ENCODE measurements around the gene EML3.

DNA sequence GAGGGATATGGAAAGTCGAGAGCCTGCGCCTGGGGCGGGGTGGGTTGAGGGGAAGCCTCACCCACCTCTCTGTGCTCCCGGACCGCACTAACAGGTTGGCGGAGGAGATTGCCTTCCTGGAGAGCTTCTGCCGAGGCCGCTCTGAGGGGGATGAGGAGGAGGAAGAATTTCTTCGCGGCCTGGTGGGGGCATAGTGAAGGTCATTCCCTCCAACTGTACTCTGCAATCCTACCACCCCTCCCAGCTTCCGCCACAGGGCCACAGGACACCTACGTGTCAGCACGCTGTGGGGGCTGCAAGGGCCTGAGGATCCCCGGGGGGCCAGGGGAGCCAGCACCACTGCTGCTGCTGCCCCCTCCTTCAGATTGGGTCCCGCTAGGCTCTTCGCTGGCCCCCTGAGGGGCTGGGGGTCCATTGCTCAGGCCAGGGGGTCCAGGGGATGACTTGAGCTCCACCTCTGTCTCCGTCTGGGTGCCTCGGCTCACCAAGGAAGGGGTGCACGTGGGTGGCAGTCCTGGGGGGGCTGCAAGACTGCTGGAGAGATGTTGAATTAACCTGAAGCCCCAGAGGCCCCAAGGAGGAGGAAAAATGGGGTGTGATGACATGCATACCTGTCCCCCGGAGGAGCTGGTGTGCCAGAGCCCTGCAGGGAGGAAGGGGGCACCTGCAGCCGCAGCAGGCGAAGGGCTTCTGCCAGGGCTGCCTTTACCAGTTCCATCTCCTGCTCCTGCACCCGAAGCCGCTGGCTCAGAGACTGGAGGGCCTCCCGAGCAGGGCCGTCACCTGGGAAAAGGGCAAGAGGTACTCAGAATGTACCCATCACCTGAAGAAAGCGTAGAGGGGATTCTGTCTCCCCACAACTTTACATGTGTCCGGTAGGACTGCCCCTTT is 1.5 kb downstream of the EML3 start:
- TF ChIP-seq ZNF70 (CRISPR knock-in tag; IDR thresholded peaks at IDR 0.05) (no peak), TOX (CRISPR knock-in tag; IDR thresholded peaks at IDR 0.05; ENCODE audit: borderline replicate concordance) (no peak)
- TF ChIP-seq, protein P1, sequence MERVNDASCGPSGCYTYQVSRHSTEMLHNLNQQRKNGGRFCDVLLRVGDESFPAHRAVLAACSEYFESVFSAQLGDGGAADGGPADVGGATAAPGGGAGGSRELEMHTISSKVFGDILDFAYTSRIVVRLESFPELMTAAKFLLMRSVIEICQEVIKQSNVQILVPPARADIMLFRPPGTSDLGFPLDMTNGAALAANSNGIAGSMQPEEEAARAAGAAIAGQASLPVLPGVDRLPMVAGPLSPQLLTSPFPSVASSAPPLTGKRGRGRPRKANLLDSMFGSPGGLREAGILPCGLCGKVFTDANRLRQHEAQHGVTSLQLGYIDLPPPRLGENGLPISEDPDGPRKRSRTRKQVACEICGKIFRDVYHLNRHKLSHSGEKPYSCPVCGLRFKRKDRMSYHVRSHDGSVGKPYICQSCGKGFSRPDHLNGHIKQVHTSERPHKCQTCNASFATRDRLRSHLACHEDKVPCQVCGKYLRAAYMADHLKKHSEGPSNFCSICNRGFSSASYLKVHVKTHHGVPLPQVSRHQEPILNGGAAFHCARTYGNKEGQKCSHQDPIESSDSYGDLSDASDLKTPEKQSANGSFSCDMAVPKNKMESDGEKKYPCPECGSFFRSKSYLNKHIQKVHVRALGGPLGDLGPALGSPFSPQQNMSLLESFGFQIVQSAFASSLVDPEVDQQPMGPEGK (CRISPR knock-in tag; IDR thresholded peaks at IDR 0.05; ENCODE audit: borderline replicate concordance) = no peak
- TF ChIP-seq, protein P2, sequence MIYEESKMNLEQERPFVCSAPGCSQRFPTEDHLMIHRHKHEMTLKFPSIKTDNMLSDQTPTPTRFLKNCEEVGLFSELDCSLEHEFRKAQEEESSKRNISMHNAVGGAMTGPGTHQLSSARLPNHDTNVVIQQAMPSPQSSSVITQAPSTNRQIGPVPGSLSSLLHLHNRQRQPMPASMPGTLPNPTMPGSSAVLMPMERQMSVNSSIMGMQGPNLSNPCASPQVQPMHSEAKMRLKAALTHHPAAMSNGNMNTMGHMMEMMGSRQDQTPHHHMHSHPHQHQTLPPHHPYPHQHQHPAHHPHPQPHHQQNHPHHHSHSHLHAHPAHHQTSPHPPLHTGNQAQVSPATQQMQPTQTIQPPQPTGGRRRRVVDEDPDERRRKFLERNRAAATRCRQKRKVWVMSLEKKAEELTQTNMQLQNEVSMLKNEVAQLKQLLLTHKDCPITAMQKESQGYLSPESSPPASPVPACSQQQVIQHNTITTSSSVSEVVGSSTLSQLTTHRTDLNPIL (CRISPR knock-in tag; IDR thresholded peaks at IDR 0.05; ENCODE audit: low read depth) = no peak

Measured in SK-N-SH treated with all-trans-retinoic acid at 6 μM for 48 hours (cell line).